Colonic mucosa (tissue), 4 donors: Measurements from ENCODE around the gene GZMB. TPM values are rescaled to one million over a fixed set of nuclear protein-coding genes. Genes with fewer than 3 reads are reported as not detected.

Experiments used
- DNase-seq: peaks from one replicate; pipeline ENCODE4 v3.0.0-alpha.2; 2020
- H3K27ac ChIP-seq: fragments of 200-600 bp; one replicate; pipeline ENCODE4 v1.8.0; 2021
- H3K27me3 ChIP-seq: fragments of 200-600 bp; one replicate; pipeline ENCODE4 v1.8.0; 2021
- H3K36me3 ChIP-seq: fragments of 200-600 bp; one replicate; pipeline ENCODE4 v1.8.0; 2021
- H3K4me1 ChIP-seq: fragments of 200-600 bp; one replicate; pipeline ENCODE4 v1.8.0; 2021; ENCODE audit warnings: mild to moderate bottlenecking
- H3K4me3 ChIP-seq: fragments of 200-600 bp; one replicate; pipeline ENCODE4 v1.8.0; 2021
- H3K9ac ChIP-seq, 2 donors: one replicate each; pipeline ENCODE4 v1.7.0; 2013; ENCODE audit warnings: control low read depth in 2 of 2, low read depth in 2 of 2, low read length in 2 of 2
- H3K9me3 ChIP-seq: fragments of 200-600 bp; one replicate; pipeline ENCODE4 v1.8.0; 2021
- CTCF ChIP-seq: fragments of 200-600 bp; IDR thresholded peaks from one replicate; pipeline ENCODE4 v1.8.0; 2022; ENCODE audit warnings: antibody characterized with exemption, mild to moderate bottlenecking
- intact Hi-C: fragments of 100-400 bp; cut with DNase I; formaldehyde crosslinking; loops from one replicate; pipeline ENCODE4 v1.14.1; 2022
- total RNA-seq, 2 donors: library from RNA; stranded (reverse); fragmentation: NEBNext Ultra II Directional in 1 of 2; extraction: Animal tissue kit (Norgen Biotek cat#: 25700) in 1 of 2; gene quantifications; one replicate each; pipeline ENCODE4 v1.2.1, GENCODE V29; 2021
- donor health status: healthy.
- donor health status: DM: no; HTN: no; CAD: no.
- donor health status: DM: no; HTN: no; CAD: no.

The GZMB gene
- total RNA-seq, 2 donors from 2014 or later = 1.1 to 3.0 TPM

GRCh38 chr14:24639905-24640304, 5.9 kb upstream of the GZMB start:
- no peaks in the 10 kb centered on the region for H3K9me3 ChIP-seq
- DNase-seq = no peak
- no peak overlapping the region for H3K27ac ChIP-seq
- H3K4me1 ChIP-seq = no peaks in the 10 kb centered on the region
- H3K36me3 ChIP-seq = no peaks in the 10 kb centered on the region
- no peak overlapping the region for H3K9ac ChIP-seq
- H3K4me3 ChIP-seq = no peak overlapping the region
- H3K27me3 ChIP-seq = no peaks in the 10 kb centered on the region
- no peak for TF ChIP-seq CTCF
- intact Hi-C loops = no loop called here

- Histone ChIP-seq H3K27ac (no peak overlapping the region), H3K36me3 (no peaks in the 10 kb centered on the region), H3K27me3 (no peaks in the 10 kb centered on the region), H3K9ac (no peak overlapping the region), H3K4me3 (no peak overlapping the region), H3K9me3 (no peaks in the 10 kb centered on the region), H3K4me1 (no peaks in the 10 kb centered on the region)
- intact Hi-C loops = no loop called here
- DNase-seq = no peak
- TF ChIP-seq CTCF = no peak
Observed at GRCh38 chr14:24639270-24639669, 5.3 kb upstream of the GZMB start.

- Histone ChIP-seq H3K36me3 (no peaks in the 10 kb centered on the region), H3K4me1 (no peaks in the 10 kb centered on the region), H3K27ac (no peak overlapping the region), H3K9me3 (no peaks in the 10 kb centered on the region), H3K27me3 (no peaks in the 10 kb centered on the region), H3K4me3 (no peak overlapping the region), H3K9ac (no peak overlapping the region)
- intact Hi-C loops = no loop called here
- no peak for TF ChIP-seq CTCF
- no peak for DNase-seq
Observed at GRCh38 chr14:24633353-24633752, 637 bp downstream of the GZMB start.

GRCh38 chr14:24632761-24633160, 1.2 kb downstream of the GZMB start:
- Histone ChIP-seq H3K4me1 (no peaks in the 10 kb centered on the region), H3K27ac (no peak overlapping the region), H3K36me3 (no peaks in the 10 kb centered on the region), H3K4me3 (no peak overlapping the region), H3K9me3 (no peaks in the 10 kb centered on the region), H3K27me3 (no peaks in the 10 kb centered on the region), H3K9ac (no peak overlapping the region)
- no peak for TF ChIP-seq CTCF
- intact Hi-C loops = no loop called here
- DNase-seq = no peak

GRCh38 chr14:24632336-24632735, 1.7 kb downstream of the GZMB start:
- H3K27me3 ChIP-seq = no peaks in the 10 kb centered on the region
- DNase-seq = no peak
- no peak for TF ChIP-seq CTCF
- H3K27ac ChIP-seq = no peak overlapping the region
- no peaks in the 10 kb centered on the region for H3K36me3 ChIP-seq
- intact Hi-C loops = no loop called here
- no peaks in the 10 kb centered on the region for H3K4me1 ChIP-seq
- H3K9me3 ChIP-seq = no peaks in the 10 kb centered on the region
- H3K4me3 ChIP-seq = no peak overlapping the region
- H3K9ac ChIP-seq = no peak overlapping the region
